ENCODE measurements around the gene NDRG2. TPM values are rescaled to one million over a fixed set of nuclear protein-coding genes. Genes with fewer than 3 reads are reported as not detected.
A peak's percentile ranks its signal among the peaks of the same experiment; 100 is the strongest.

Gene NDRG2
- total and polyA plus RNA-seq, 4 donors: 233 to 827 (median 532) TPM

- WGBS (ENCODE audit: insufficient coverage): 33% methylated on average over 4 of the region's 10 CpGs
- Histone ChIP-seq H3K9me3 (ENCODE audit: control insufficient read depth, insufficient read depth, low read length) (no peaks in the 10 kb centered on the region), H3K27ac (ENCODE audit: low read depth, low read length) (peak overlapping the region; percentile 79), H3K27me3 (ENCODE audit: control insufficient read depth, insufficient read depth, low read length) (no peaks in the 10 kb centered on the region), H3K4me3 (ENCODE audit: low read depth, low read length) (peak overlapping the region; percentile 11), H3K4me1 (ENCODE audit: control insufficient read depth, insufficient read depth, low read length) (peaks cover 37% of the 10 kb centered on the region), H3K36me3 (ENCODE audit: control insufficient read depth, insufficient read depth, low read length) (no peaks in the 10 kb centered on the region)
- peak in 4 of 6 donors; percentile 62 to 94 (median 80) for DNase-seq (ENCODE audit: low read depth in 4 of 6, low spot score in 6 of 6)
Measured at GRCh38 chr14:21038441-21039422, 13.9 kb upstream of the NDRG2 start.

GRCh38 chr14:21037156-21037555 lies 12.3 kb upstream of the NDRG2 start:
- WGBS (ENCODE audit: insufficient coverage): no CpG with 5 or more reads among the region's 3 CpGs
- H3K27ac ChIP-seq (ENCODE audit: low read depth, low read length): no peak overlapping the region
- peaks cover 34% of the 10 kb centered on the region for H3K4me1 ChIP-seq (ENCODE audit: control insufficient read depth, insufficient read depth, low read length)

GRCh38 chr14:21036751-21037150 lies 11.9 kb upstream of the NDRG2 start:
- H3K36me3 ChIP-seq (ENCODE audit: control insufficient read depth, insufficient read depth, low read length): no peaks in the 10 kb centered on the region
- 65% methylated on average over 4 of the region's 7 CpGs for WGBS (ENCODE audit: insufficient coverage)
- H3K27ac ChIP-seq (ENCODE audit: low read depth, low read length): no peak overlapping the region
- H3K27me3 ChIP-seq (ENCODE audit: control insufficient read depth, insufficient read depth, low read length): no peaks in the 10 kb centered on the region
- H3K4me3 ChIP-seq (ENCODE audit: low read depth, low read length): no peak overlapping the region
- no peaks in the 10 kb centered on the region for H3K9me3 ChIP-seq (ENCODE audit: control insufficient read depth, insufficient read depth, low read length)
- peak in 1 of 6 donors; percentile 16 for DNase-seq (ENCODE audit: low read depth in 4 of 6, low spot score in 6 of 6)
- peaks cover 34% of the 10 kb centered on the region for H3K4me1 ChIP-seq (ENCODE audit: control insufficient read depth, insufficient read depth, low read length)

More at GRCh38 chr14:21037156-21037555, 12.3 kb upstream of the NDRG2 start:
- Histone ChIP-seq H3K9me3 (ENCODE audit: control insufficient read depth, insufficient read depth, low read length) (no peaks in the 10 kb centered on the region), H3K36me3 (ENCODE audit: control insufficient read depth, insufficient read depth, low read length) (no peaks in the 10 kb centered on the region), H3K27me3 (ENCODE audit: control insufficient read depth, insufficient read depth, low read length) (no peaks in the 10 kb centered on the region), H3K4me3 (ENCODE audit: low read depth, low read length) (no peak overlapping the region)
- DNase-seq (ENCODE audit: low read depth in 4 of 6, low spot score in 6 of 6): no peak

- Histone ChIP-seq H3K9me3 (ENCODE audit: control insufficient read depth, insufficient read depth, low read length) (no peaks in the 10 kb centered on the region), H3K4me3 (ENCODE audit: low read depth, low read length) (no peak within 1 kb of the TSS), H3K36me3 (ENCODE audit: control insufficient read depth, insufficient read depth, low read length) (no peaks in the 10 kb centered on the region), H3K4me1 (ENCODE audit: control insufficient read depth, insufficient read depth, low read length) (peaks cover 30% of the 10 kb centered on the region), H3K27me3 (ENCODE audit: control insufficient read depth, insufficient read depth, low read length) (no peaks in the 10 kb centered on the region), H3K27ac (ENCODE audit: low read depth, low read length) (no peak within 1 kb of the TSS)
- 76% methylated on average over 4 of the region's 5 CpGs for WGBS (ENCODE audit: insufficient coverage)
- DNase-seq (ENCODE audit: low read depth in 4 of 6, low spot score in 6 of 6): no peak
Measured at GRCh38 chr14:21034707-21035106, 9.8 kb upstream of the NDRG2 start, which contains the start of gene RNASE13. Gene RNASE13 (minus strand): TSS chr14:21034807. CDS start chr14:21034288, 519 bp downstream.

- H3K4me1 ChIP-seq (ENCODE audit: control insufficient read depth, insufficient read depth, low read length): peaks cover 18% of the 10 kb centered on the region
- no peak overlapping the region for H3K27ac ChIP-seq (ENCODE audit: low read depth, low read length)
- H3K4me3 ChIP-seq (ENCODE audit: low read depth, low read length): no peak overlapping the region
- peak in 1 of 6 donors; percentile 60 for DNase-seq (ENCODE audit: low read depth in 4 of 6, low spot score in 6 of 6)
- H3K27me3 ChIP-seq (ENCODE audit: control insufficient read depth, insufficient read depth, low read length): no peaks in the 10 kb centered on the region
- H3K36me3 ChIP-seq (ENCODE audit: control insufficient read depth, insufficient read depth, low read length): no peaks in the 10 kb centered on the region
- no peaks in the 10 kb centered on the region for H3K9me3 ChIP-seq (ENCODE audit: control insufficient read depth, insufficient read depth, low read length)
- WGBS (ENCODE audit: insufficient coverage): 86% methylated on average over 4 of the region's 4 CpGs
Measured at GRCh38 chr14:21033133-21033698, 8.4 kb upstream of the NDRG2 start.

GRCh38 chr14:21032326-21033132 lies 7.7 kb upstream of the NDRG2 start:
- no peak for DNase-seq (ENCODE audit: low read depth in 4 of 6, low spot score in 6 of 6)
- WGBS (ENCODE audit: insufficient coverage): 97% methylated on average over 3 of the region's 5 CpGs
- no peaks in the 10 kb centered on the region for H3K9me3 ChIP-seq (ENCODE audit: control insufficient read depth, insufficient read depth, low read length)
- peaks cover 18% of the 10 kb centered on the region for H3K4me1 ChIP-seq (ENCODE audit: control insufficient read depth, insufficient read depth, low read length)
- H3K27ac ChIP-seq (ENCODE audit: low read depth, low read length): no peak overlapping the region
- no peak overlapping the region for H3K4me3 ChIP-seq (ENCODE audit: low read depth, low read length)
- H3K27me3 ChIP-seq (ENCODE audit: control insufficient read depth, insufficient read depth, low read length): no peaks in the 10 kb centered on the region
- H3K36me3 ChIP-seq (ENCODE audit: control insufficient read depth, insufficient read depth, low read length): no peaks in the 10 kb centered on the region

GRCh38 chr14:21030531-21030930 lies 5.7 kb upstream of the NDRG2 start:
- H3K9me3 ChIP-seq (ENCODE audit: control insufficient read depth, insufficient read depth, low read length): no peaks in the 10 kb centered on the region
- no peak for DNase-seq (ENCODE audit: low read depth in 4 of 6, low spot score in 6 of 6)
- H3K27ac ChIP-seq (ENCODE audit: low read depth, low read length): no peak overlapping the region
- no peak overlapping the region for H3K4me3 ChIP-seq (ENCODE audit: low read depth, low read length)
- peaks cover 23% of the 10 kb centered on the region for H3K4me1 ChIP-seq (ENCODE audit: control insufficient read depth, insufficient read depth, low read length)
- no peaks in the 10 kb centered on the region for H3K36me3 ChIP-seq (ENCODE audit: control insufficient read depth, insufficient read depth, low read length)
- WGBS (ENCODE audit: insufficient coverage): 89% methylated on average over 11 of the region's 12 CpGs
- H3K27me3 ChIP-seq (ENCODE audit: control insufficient read depth, insufficient read depth, low read length): no peaks in the 10 kb centered on the region

GRCh38 chr14:21029917-21030316 lies 5.1 kb upstream of the NDRG2 start, which contains the start of gene TPPP2:
Gene TPPP2 (plus strand): TSS chr14:21030217. CDS start chr14:21030582, 365 bp downstream.
- Histone ChIP-seq H3K27me3 (ENCODE audit: control insufficient read depth, insufficient read depth, low read length) (no peaks in the 10 kb centered on the region), H3K4me1 (ENCODE audit: control insufficient read depth, insufficient read depth, low read length) (peaks cover 26% of the 10 kb centered on the region), H3K9me3 (ENCODE audit: control insufficient read depth, insufficient read depth, low read length) (no peaks in the 10 kb centered on the region), H3K27ac (ENCODE audit: low read depth, low read length) (no peak within 1 kb of the TSS), H3K36me3 (ENCODE audit: control insufficient read depth, insufficient read depth, low read length) (no peaks in the 10 kb centered on the region), H3K4me3 (ENCODE audit: low read depth, low read length) (no peak within 1 kb of the TSS)
- 100% methylated on average over 2 of the region's 5 CpGs for WGBS (ENCODE audit: insufficient coverage)
- no peak for DNase-seq (ENCODE audit: low read depth in 4 of 6, low spot score in 6 of 6)

- peaks cover 34% of the 10 kb centered on the region for H3K4me1 ChIP-seq (ENCODE audit: control insufficient read depth, insufficient read depth, low read length)
- WGBS (ENCODE audit: insufficient coverage): 39% methylated on average over 3 of the region's 3 CpGs
- peaks cover 9% of the 10 kb centered on the region for H3K36me3 ChIP-seq (ENCODE audit: control insufficient read depth, insufficient read depth, low read length)
- H3K9me3 ChIP-seq (ENCODE audit: control insufficient read depth, insufficient read depth, low read length): no peaks in the 10 kb centered on the region
- no peak overlapping the region for H3K4me3 ChIP-seq (ENCODE audit: low read depth, low read length)
- H3K27me3 ChIP-seq (ENCODE audit: control insufficient read depth, insufficient read depth, low read length): no peaks in the 10 kb centered on the region
- no peak for DNase-seq (ENCODE audit: low read depth in 4 of 6, low spot score in 6 of 6)
- peak overlapping the region; percentile 84 for H3K27ac ChIP-seq (ENCODE audit: low read depth, low read length)
Measured at GRCh38 chr14:21026988-21027315, 2.1 kb upstream of the NDRG2 start.
